Glomerular visceral epithelial cell (primary cell): Measurements from ENCODE around the gene PSMB8.

Experiments used
- DNase-seq: peaks from one replicate; pipeline ENCODE4 v3.0.0-alpha.2; 2016; ENCODE audit errors: extremely low spot score

Gene PSMB8

GRCh38 chr6:32855467-32856174, 11.8 kb upstream of the PSMB8 start:
- no peak for DNase-seq

GRCh38 chr6:32854376-32855178, 10.7 kb upstream of the PSMB8 start:
- peak; percentile 25 for DNase-seq

GRCh38 chr6:32853541-32854375, 9.9 kb upstream of the PSMB8 start, which contains the start of the genes PSMB9 and TAP1:
Gene PSMB9, plus strand, starts transcription at chr6:32854192. Its CDS starts 38 bp downstream, at chr6:32854230.
Gene TAP1, minus strand, starts transcription at chr6:32853704. Its CDS starts 68 bp downstream, at chr6:32853636.
- DNase-seq: peak; percentile 94

- peak; percentile 45 for DNase-seq
Observed at GRCh38 chr6:32852844-32853540, 9.1 kb upstream of the PSMB8 start.

- peak; percentile 33 for DNase-seq
Observed at GRCh38 chr6:32852018-32852843, 8.4 kb upstream of the PSMB8 start.

- DNase-seq: no peak
Observed at GRCh38 chr6:32851025-32851424, 7.2 kb upstream of the PSMB8 start.

GRCh38 chr6:32849126-32849525, 5.3 kb upstream of the PSMB8 start:
- DNase-seq: no peak

- DNase-seq: no peak
Observed at GRCh38 chr6:32847795-32848194, 3.9 kb upstream of the PSMB8 start.

GRCh38 chr6:32847004-32847403, 3.2 kb upstream of the PSMB8 start:
- DNase-seq: no peak

- no peak for DNase-seq
Observed at GRCh38 chr6:32845384-32845884, 1.6 kb upstream of the PSMB8 start.

GRCh38 chr6:32844839-32845383, 1.1 kb upstream of the PSMB8 start:
- no peak for DNase-seq

- no peak for DNase-seq
Observed at GRCh38 chr6:32843331-32843978, 392 bp downstream of the PSMB8 start.

GRCh38 chr6:32842690-32843089, 1.2 kb downstream of the PSMB8 start:
- no peak for DNase-seq

GRCh38 chr6:32842021-32842650, 1.7 kb downstream of the PSMB8 start:
- no peak for DNase-seq

- DNase-seq: no peak
Observed at GRCh38 chr6:32840604-32841246, 3.1 kb downstream of the PSMB8 start.

- DNase-seq: no peak
Observed at GRCh38 chr6:32839356-32839755, 4.5 kb downstream of the PSMB8 start.

- DNase-seq: peak; percentile 93
Observed at GRCh38 chr6:32838114-32838958, 5.5 kb downstream of the PSMB8 start, which contains the start of gene TAP2. Gene TAP2, minus strand, starts transcription at chr6:32838739. Its CDS starts 506 bp downstream, at chr6:32838233.
